ENCODE measurements around the gene C8B.

- TF ChIP-seq, protein P1, sequence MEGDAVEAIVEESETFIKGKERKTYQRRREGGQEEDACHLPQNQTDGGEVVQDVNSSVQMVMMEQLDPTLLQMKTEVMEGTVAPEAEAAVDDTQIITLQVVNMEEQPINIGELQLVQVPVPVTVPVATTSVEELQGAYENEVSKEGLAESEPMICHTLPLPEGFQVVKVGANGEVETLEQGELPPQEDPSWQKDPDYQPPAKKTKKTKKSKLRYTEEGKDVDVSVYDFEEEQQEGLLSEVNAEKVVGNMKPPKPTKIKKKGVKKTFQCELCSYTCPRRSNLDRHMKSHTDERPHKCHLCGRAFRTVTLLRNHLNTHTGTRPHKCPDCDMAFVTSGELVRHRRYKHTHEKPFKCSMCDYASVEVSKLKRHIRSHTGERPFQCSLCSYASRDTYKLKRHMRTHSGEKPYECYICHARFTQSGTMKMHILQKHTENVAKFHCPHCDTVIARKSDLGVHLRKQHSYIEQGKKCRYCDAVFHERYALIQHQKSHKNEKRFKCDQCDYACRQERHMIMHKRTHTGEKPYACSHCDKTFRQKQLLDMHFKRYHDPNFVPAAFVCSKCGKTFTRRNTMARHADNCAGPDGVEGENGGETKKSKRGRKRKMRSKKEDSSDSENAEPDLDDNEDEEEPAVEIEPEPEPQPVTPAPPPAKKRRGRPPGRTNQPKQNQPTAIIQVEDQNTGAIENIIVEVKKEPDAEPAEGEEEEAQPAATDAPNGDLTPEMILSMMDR (IDR thresholded peaks at IDR 0.05; ENCODE audit: low read depth, low read length, poor library complexity, severe bottlenecking), result no peak
- no peak for TF ChIP-seq EZH2phosphoT487 (IDR thresholded peaks at IDR 0.05; ENCODE audit: borderline replicate concordance, low read length)
Measured at GRCh38 chr1:56972976-56973375, 7.2 kb upstream of the C8B start.

Measured in DOHH2 (cell line).